Retinal pigment epithelial cell (primary cell): ENCODE data around the gene MTHFD1L.

Experiments used
- DNase-seq: peaks from one replicate; pipeline ENCODE4 v3.0.0-alpha.2; 2010; ENCODE audit warnings: low read depth
- H3K4me3 ChIP-seq: 2 replicates; pipeline ENCODE4 v1.5.1; 2011; ENCODE audit warnings: mild to moderate bottlenecking, low read length, control low read depth, moderate library complexity
- TF ChIP-seq, protein P1 (sequence below): conservative IDR thresholded peaks from 2 replicates; pipeline ENCODE4 v1.5.1; 2011; ENCODE audit warnings: low read depth, low read length, control low read depth, inconsistent platforms

MTHFD1L gene

DNA sequence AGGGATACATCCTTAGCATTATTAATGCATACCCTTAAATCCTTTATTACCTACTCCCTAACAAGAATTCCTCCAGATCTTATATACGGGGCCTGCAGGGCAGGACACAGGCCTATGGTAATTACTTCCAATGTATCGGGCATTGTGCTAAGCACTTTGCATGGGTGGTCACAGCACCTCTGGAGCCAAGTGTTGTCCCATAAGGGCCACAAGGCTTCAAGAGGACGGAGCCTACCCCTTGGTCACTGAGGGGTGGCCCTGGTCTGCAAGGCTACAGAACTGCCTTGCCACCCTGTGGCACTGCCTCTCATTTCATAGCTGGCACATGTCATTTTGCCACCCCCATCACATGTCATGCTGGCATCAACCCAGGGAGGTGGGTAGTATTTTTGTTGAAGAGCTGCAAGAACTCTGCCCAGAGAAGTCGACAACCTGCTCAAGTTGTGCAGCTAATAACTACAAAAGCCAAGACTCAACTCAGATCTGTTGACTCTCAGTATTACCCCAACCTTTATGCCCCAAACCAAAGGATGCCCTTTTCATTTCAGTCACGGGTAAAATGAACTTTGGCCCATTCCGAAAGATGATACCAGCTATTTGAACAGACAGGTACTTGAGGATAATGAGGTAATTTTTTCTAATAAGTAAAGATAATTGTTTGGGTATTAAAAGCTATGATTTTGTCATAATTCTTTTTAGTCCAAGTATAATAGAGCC is 230.2 kb downstream of the MTHFD1L start:
- DNase-seq = no peak
- TF ChIP-seq, protein P1, sequence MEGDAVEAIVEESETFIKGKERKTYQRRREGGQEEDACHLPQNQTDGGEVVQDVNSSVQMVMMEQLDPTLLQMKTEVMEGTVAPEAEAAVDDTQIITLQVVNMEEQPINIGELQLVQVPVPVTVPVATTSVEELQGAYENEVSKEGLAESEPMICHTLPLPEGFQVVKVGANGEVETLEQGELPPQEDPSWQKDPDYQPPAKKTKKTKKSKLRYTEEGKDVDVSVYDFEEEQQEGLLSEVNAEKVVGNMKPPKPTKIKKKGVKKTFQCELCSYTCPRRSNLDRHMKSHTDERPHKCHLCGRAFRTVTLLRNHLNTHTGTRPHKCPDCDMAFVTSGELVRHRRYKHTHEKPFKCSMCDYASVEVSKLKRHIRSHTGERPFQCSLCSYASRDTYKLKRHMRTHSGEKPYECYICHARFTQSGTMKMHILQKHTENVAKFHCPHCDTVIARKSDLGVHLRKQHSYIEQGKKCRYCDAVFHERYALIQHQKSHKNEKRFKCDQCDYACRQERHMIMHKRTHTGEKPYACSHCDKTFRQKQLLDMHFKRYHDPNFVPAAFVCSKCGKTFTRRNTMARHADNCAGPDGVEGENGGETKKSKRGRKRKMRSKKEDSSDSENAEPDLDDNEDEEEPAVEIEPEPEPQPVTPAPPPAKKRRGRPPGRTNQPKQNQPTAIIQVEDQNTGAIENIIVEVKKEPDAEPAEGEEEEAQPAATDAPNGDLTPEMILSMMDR = no peak
- no peak overlapping the region for H3K4me3 ChIP-seq

DNA sequence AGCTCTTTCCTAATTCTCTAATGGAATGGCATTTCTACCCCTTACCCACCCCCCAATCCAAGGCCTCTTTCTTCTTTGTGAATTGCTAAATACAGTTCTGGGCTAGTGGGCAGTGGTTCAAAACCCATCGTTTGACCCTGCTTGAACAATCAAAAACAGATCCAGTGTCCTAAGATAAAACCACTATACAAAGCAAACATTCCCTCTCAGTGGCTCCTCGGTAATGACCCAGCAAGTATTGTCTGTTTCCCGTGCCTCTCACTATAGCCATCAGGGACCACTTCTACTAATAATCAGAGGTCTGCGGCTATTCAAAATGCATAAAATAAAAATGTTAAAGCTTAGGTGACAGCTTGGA is 230.7 kb downstream of the MTHFD1L start:
- no peak overlapping the region for H3K4me3 ChIP-seq
- TF ChIP-seq, protein P1 = no peak
- no peak for DNase-seq

DNA sequence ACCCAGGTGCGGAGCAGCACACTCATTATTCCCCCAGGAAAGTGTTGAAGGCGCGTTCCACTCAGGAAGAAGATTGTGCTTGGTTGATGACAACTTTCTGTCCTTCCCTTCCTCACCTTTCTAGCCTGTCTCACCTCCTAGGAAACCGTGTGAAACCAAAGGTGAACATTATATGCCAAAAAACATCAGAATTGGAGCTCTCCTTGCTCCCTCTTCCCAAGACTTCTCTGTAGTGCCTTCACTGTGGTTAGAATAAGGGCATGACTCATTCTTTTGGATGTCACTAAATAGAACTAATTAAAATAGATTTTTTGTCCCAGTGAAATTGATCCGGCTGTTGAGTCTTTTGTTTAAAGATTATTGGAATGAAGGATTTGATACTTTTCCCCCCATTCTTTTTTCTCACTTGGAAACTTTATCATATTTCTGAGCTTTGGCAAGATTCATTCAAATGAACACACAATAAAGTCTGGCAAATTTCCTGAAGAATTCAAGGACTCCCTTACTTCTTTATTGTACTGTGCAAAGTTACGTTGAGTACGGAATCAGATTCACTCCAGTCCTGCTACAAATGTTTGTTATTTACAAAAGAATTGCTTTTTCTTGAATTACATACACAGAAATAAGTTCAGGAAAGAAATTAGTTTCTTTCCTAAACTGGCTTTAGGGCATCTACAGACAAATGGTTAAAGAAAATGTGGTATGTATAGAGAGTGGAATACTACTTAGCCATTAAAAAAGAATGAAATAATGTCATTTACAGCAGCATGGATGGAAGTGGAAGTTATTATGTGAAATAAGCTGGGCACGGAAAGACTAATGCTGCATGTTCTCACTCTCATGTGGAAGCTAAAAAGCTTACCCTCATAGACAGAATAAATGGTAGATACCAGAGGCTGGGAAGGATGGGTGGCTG is 231.4 kb downstream of the MTHFD1L start:
- TF ChIP-seq, protein P1 = no peak
- DNase-seq = no peak
- H3K4me3 ChIP-seq = no peak overlapping the region

GRCh38 chr6:151098166-151098565 is 232.7 kb downstream of the MTHFD1L start:
- DNase-seq = no peak
- no peak overlapping the region for H3K4me3 ChIP-seq
- TF ChIP-seq, protein P1 = no peak

DNA sequence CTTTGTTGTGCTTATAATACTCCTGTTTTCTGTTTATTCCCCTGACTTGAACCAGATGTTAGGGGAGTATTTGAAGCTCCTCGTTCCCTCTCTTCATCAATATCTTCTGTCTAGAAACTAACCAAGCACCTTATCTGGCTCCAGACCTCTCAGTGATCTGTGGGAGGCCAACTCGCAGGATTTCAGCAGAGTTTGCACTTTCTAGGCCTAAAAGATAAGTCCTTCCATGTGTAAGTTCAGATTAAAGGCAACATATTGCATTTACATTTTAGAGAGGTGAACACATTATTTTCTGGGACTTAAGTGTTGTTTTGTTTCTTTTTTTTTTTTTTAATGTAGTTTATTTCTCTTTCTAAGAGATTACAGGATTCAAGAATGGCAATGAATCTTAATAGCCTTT is 234.8 kb downstream of the MTHFD1L start:
- no peak overlapping the region for H3K4me3 ChIP-seq
- no peak for DNase-seq
- TF ChIP-seq, protein P1 = no peak

DNA sequence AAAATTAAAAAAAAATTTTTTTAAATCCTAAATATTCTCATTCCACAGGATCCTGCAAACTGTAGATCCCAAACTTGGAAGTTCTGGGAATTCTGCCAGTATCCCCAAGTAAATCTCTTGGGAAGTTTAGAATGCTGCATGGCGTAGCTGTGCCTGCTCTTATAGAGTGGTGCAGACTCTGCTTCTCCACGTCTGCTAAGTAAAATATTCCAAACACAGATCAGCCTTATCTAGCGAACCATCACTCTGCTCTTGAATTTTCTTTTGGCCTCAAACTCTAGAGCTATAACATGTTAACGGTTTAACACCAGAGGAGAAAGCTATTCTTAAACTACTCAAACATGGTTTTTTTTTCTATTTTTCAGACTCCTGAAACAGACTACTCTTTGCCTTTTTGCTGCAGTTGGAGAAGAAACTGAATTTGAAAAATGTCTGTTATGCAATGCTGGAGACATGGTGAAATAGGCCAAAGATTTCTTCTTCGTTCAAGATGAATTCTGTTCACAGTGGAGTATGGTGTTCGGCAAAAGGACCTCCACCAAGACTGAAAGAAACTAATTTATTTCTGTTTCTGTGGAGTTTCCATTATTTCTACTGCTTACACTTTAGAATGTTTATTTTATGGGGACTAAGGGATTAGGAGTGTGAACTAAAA is 235.8 kb downstream of the MTHFD1L start:
- DNase-seq = no peak
- H3K4me3 ChIP-seq = no peak overlapping the region
- TF ChIP-seq, protein P1 = no peak
